Panc1 (cell line): Measurements from ENCODE around the gene UTY. TPM values are rescaled to one million over a fixed set of nuclear protein-coding genes. Genes with fewer than 3 reads are reported as not detected.

Source experiments
- ATAC-seq: fragments of 200-7000 bp; cut with Tn5 transposase; 2 replicates; pipeline ENCODE4 v1.9.1; 2020; ENCODE audit warnings: mild to moderate bottlenecking, moderate library complexity
- BruUV-seq: library from RNA; stranded (reverse); fragments of 400-500 nt; replicated peaks from 2 replicates; lab custom pipeline; 2021; lab: Mats Ljungman, UMichigan
- CTCF ChIA-PET: fragments of 300-600 bp; sonication (Branson Sonifier 250); formaldehyde crosslinking; loops from one replicate; lab custom pipeline; 2022; ENCODE audit warnings: antibody characterized with exemption; lab: Charles Lee
- POLR2A ChIA-PET: fragments of 300-600 bp; sonication (Branson Sonifier 250); formaldehyde crosslinking; loops from one replicate; lab custom pipeline; 2022; ENCODE audit warnings: antibody characterized with exemption; lab: Charles Lee
- DNase-seq: peaks from one replicate; pipeline ENCODE4 v3.0.0-alpha.2; 2010; ENCODE audit warnings: low read depth, low spot score
- H3K27ac ChIP-seq: 2 replicates; pipeline ENCODE4 v1.5.1; 2011; ENCODE audit warnings: mild to moderate bottlenecking, low read length, inconsistent platforms
- H3K27me3 ChIP-seq: fragments of 200-500 bp; sonication (Bioruptor generic); 2 replicates; pipeline ENCODE4 v1.6.0; 2014; ENCODE audit warnings: low read length, inconsistent platforms; ENCODE audit not compliant: control insufficient read depth, insufficient read depth
- H3K36me3 ChIP-seq: fragments of 200-500 bp; sonication (Bioruptor generic); 2 replicates; pipeline ENCODE4 v1.5.1; 2014; ENCODE audit warnings: inconsistent platforms, mild to moderate bottlenecking, low read length, moderate library complexity; ENCODE audit not compliant: control insufficient read depth, insufficient read depth
- H3K4me1 ChIP-seq: 2 replicates; pipeline ENCODE4 v1.5.1; 2011; ENCODE audit warnings: inconsistent platforms, mild to moderate bottlenecking, low read length, moderate library complexity; ENCODE audit not compliant: control insufficient read depth, insufficient read depth
- H3K4me3 ChIP-seq, 2 experiments: 2 replicates each; pipeline ENCODE4 v1.5.1; 2011 to 2012; ENCODE audit warnings: low read depth in 2 of 2, low read length in 2 of 2, mild to moderate bottlenecking in 2 of 2, inconsistent platforms in 1 of 2, moderate library complexity in 1 of 2
- H3K9me3 ChIP-seq: fragments of 200-500 bp; sonication (Bioruptor generic); 2 replicates; pipeline ENCODE4 v1.5.1; 2014; ENCODE audit warnings: low read depth, mild to moderate bottlenecking, inconsistent platforms, low read length, moderate library complexity; ENCODE audit not compliant: control insufficient read depth, insufficient read depth
- POLR2AphosphoS5 ChIP-seq: IDR thresholded peaks from 2 replicates; pipeline ENCODE4 v1.6.1; 2012; ENCODE audit warnings: mild to moderate bottlenecking, low read depth, low read length, moderate library complexity
- SIN3A ChIP-seq: IDR thresholded peaks from 2 replicates; pipeline ENCODE4 v1.6.1; 2012; ENCODE audit warnings: low read depth, mild to moderate bottlenecking, low read length, moderate library complexity, borderline replicate concordance; ENCODE audit not compliant: insufficient read depth
- TCF7L2 ChIP-seq: IDR thresholded peaks from 2 replicates; pipeline ENCODE4 v1.6.1; 2011; ENCODE audit warnings: mild to moderate bottlenecking, low read depth, low read length, inconsistent platforms
- in situ Hi-C: cut with HindIII; loops from 2 replicates; pipeline ENCODE4 v1.10.0; 2016; ENCODE audit warnings: low sequenced_read_pairs, low pct_unique_long_range_greater_than_20kb
- intact Hi-C: fragments of 100-400 bp; cut with micrococcal nuclease; formaldehyde crosslinking; loops from one replicate; pipeline ENCODE4 v1.10.0; 2022; ENCODE audit not compliant: unreplicated experiment
- total RNA-seq: library from RNA; stranded (reverse); gene quantifications from one replicate; pipeline ENCODE4 v1.2.1, GENCODE V29; 2021; ENCODE audit not compliant: unreplicated experiment
- TF ChIP-seq, protein P1 (sequence below), 2 experiments: IDR thresholded peaks; 2 replicates each; pipeline ENCODE4 v1.6.1; 2011 to 2012; ENCODE audit warnings: low read depth in 2 of 2, control low read depth in 1 of 2, low read length in 1 of 2, mild to moderate bottlenecking in 1 of 2, moderate library complexity in 1 of 2; ENCODE audit not compliant: insufficient read depth in 1 of 2
- TF ChIP-seq, protein P2 (sequence below): fragments of 450-650 bp; IDR thresholded peaks from 2 replicates; pipeline ENCODE4 v1.5.1; 2017; ENCODE audit warnings: mild to moderate bottlenecking

UTY gene
- total RNA-seq, 1 experiment from 2014 or later, result 0.10 TPM

DNA sequence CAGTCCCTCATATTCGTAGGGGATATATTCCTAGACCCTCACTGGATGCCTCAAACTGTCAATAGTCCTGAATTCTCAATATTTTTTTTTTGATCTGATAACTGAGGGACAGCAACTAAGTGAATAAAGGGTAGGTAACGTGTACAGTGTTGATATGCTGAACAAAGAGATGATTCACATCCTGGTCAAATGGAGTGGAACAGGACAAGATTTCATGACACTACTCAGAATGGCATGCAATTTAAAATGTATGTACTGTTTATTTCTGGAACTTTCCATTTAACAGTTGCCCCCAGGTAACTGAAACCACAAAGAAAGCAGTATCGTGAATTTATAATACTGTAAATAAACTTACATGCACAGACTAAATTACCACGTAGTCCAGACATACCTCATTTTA is 128.4 kb downstream of the UTY start:
- ATAC-seq (no peak), DNase-seq (no peak)
- POLR2A ChIA-PET, result no interaction called here
- Histone ChIP-seq H3K27me3 (no peaks in the 10 kb centered on the region), H3K4me1 (no peaks in the 10 kb centered on the region), H3K4me3 (no peak overlapping the region), H3K9me3 (no peaks in the 10 kb centered on the region), H3K27ac (no peak overlapping the region), H3K36me3 (no peaks in the 10 kb centered on the region)
- intact Hi-C loops (no loop called here), in situ Hi-C loops (no loop called here)
- CTCF ChIA-PET, result no interaction called here
- TF ChIP-seq POLR2AphosphoS5, result no peak
- TF ChIP-seq, protein P1, sequence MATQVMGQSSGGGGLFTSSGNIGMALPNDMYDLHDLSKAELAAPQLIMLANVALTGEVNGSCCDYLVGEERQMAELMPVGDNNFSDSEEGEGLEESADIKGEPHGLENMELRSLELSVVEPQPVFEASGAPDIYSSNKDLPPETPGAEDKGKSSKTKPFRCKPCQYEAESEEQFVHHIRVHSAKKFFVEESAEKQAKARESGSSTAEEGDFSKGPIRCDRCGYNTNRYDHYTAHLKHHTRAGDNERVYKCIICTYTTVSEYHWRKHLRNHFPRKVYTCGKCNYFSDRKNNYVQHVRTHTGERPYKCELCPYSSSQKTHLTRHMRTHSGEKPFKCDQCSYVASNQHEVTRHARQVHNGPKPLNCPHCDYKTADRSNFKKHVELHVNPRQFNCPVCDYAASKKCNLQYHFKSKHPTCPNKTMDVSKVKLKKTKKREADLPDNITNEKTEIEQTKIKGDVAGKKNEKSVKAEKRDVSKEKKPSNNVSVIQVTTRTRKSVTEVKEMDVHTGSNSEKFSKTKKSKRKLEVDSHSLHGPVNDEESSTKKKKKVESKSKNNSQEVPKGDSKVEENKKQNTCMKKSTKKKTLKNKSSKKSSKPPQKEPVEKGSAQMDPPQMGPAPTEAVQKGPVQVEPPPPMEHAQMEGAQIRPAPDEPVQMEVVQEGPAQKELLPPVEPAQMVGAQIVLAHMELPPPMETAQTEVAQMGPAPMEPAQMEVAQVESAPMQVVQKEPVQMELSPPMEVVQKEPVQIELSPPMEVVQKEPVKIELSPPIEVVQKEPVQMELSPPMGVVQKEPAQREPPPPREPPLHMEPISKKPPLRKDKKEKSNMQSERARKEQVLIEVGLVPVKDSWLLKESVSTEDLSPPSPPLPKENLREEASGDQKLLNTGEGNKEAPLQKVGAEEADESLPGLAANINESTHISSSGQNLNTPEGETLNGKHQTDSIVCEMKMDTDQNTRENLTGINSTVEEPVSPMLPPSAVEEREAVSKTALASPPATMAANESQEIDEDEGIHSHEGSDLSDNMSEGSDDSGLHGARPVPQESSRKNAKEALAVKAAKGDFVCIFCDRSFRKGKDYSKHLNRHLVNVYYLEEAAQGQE (IDR thresholded peaks at IDR 0.05; ENCODE audit: insufficient read depth in 1 of 2, low read depth in 2 of 2, low read length in 1 of 2), result no peak
- TF ChIP-seq, protein P2, sequence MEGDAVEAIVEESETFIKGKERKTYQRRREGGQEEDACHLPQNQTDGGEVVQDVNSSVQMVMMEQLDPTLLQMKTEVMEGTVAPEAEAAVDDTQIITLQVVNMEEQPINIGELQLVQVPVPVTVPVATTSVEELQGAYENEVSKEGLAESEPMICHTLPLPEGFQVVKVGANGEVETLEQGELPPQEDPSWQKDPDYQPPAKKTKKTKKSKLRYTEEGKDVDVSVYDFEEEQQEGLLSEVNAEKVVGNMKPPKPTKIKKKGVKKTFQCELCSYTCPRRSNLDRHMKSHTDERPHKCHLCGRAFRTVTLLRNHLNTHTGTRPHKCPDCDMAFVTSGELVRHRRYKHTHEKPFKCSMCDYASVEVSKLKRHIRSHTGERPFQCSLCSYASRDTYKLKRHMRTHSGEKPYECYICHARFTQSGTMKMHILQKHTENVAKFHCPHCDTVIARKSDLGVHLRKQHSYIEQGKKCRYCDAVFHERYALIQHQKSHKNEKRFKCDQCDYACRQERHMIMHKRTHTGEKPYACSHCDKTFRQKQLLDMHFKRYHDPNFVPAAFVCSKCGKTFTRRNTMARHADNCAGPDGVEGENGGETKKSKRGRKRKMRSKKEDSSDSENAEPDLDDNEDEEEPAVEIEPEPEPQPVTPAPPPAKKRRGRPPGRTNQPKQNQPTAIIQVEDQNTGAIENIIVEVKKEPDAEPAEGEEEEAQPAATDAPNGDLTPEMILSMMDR, result no peak
- TF ChIP-seq TCF7L2, result no peak
- no peak for TF ChIP-seq SIN3A
- no TSS peak for BruUV-seq

DNA sequence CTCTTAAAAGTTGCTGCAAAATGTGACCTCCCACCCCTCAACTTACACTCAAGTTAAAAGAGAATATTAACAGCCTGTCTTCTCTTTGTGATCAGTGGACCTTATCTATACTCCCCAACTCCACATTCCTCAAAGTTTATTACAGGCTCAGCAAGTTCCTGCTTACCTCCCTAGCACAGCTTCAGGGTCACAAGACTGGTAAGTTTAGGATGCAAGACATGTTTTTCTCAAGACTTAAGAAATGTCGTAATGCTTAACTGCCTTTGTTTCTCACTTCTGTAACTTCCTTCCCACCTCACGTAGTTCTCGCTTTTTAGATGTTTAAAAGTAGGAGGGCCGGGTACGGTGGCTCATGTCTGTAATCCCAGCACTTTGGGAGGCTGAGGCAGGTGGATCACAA is 132.7 kb downstream of the UTY start:
- ATAC-seq, result no peak
- ChIA-PET POLR2A (no interaction called here), CTCF (no interaction called here)
- BruUV-seq, result no TSS peak
- in situ Hi-C loops, result no loop called here
- Histone ChIP-seq H3K4me3 (no peak overlapping the region), H3K27ac (no peak overlapping the region), H3K4me1 (no peaks in the 10 kb centered on the region), H3K27me3 (no peaks in the 10 kb centered on the region), H3K36me3 (no peaks in the 10 kb centered on the region), H3K9me3 (no peaks in the 10 kb centered on the region)
- intact Hi-C loops, result no loop called here
- no peak for TF ChIP-seq TCF7L2
- TF ChIP-seq POLR2AphosphoS5, result no peak
- no peak for TF ChIP-seq SIN3A
- TF ChIP-seq, protein P1 (IDR thresholded peaks at IDR 0.05; ENCODE audit: insufficient read depth in 1 of 2, low read depth in 2 of 2, low read length in 1 of 2), result no peak
- TF ChIP-seq, protein P2, result no peak
- DNase-seq, result no peak
